Neural cell (in vitro differentiated cells): Measurements from ENCODE around the gene MAGI1.

Experiments
- CTCF ChIP-seq: fragments of 450-650 bp; IDR thresholded peaks from 2 replicates; pipeline ENCODE4 v1.5.1; 2014; ENCODE audit warnings: antibody characterized with exemption, mild to moderate bottlenecking, moderate library complexity; ENCODE audit not compliant: poor library complexity, severe bottlenecking
- EZH2 ChIP-seq: fragments of 200-600, 300-800 bp; shearing (Covaris generic), sonication (generic); IDR thresholded peaks from 2 replicates; pipeline ENCODE4 v1.6.1; 2014; ENCODE audit warnings: antibody characterized with exemption, low read length, borderline replicate concordance, mild to moderate bottlenecking; ENCODE audit not compliant: insufficient read depth, poor library complexity, severe bottlenecking
- MXI1 ChIP-seq: fragments of 450-650 bp; conservative IDR thresholded peaks from 2 replicates; pipeline ENCODE4 v1.6.1; 2014; ENCODE audit warnings: antibody characterized with exemption, mild to moderate bottlenecking; ENCODE audit not compliant: poor library complexity, severe bottlenecking
- POLR2AphosphoS5 ChIP-seq: IDR thresholded peaks from 2 replicates; pipeline ENCODE4 v1.6.1; 2012
- SMC3 ChIP-seq: fragments of 450-650 bp; conservative IDR thresholded peaks from 2 replicates; pipeline ENCODE4 v1.6.1; 2014; ENCODE audit warnings: antibody characterized with exemption, mild to moderate bottlenecking, moderate library complexity; ENCODE audit not compliant: poor library complexity

GRCh38 chr3:65314916-65315315, 723.8 kb downstream of the MAGI1 start:
- TF ChIP-seq MXI1 (no peak), CTCF (no peak), EZH2 (no peak), SMC3 (no peak), POLR2AphosphoS5 (no peak)
